Measurements from ENCODE around the gene ZNF546.
A peak's percentile ranks its signal among the peaks of the same experiment; 100 is the strongest.
"Not testable (repeated sequence)": the region's sequence is repeated elsewhere in the genome, so short reads cannot be mapped to it uniquely, and the experiment has no call there.

ZNF546 gene

DNA sequence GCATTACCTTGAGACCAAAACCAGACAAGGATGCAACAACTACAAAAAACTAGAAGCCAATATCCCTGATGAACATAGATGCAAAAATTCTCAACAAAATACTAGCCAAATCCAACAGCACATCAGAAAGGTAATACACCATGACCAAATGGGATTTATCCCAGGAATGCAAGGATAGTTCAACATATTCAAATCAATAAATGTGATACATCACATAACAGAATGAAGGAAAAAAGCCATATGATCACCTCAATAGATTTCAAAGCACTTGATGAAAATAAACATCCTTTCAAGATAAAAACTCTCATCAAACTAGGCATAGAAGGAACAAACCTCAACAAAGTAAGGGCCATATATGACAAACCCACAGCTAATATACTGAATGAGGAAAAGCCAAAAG is 10.2 kb upstream of the ZNF546 start:
- DNase-seq (ENCODE audit: low spot score), result no peak

DNA sequence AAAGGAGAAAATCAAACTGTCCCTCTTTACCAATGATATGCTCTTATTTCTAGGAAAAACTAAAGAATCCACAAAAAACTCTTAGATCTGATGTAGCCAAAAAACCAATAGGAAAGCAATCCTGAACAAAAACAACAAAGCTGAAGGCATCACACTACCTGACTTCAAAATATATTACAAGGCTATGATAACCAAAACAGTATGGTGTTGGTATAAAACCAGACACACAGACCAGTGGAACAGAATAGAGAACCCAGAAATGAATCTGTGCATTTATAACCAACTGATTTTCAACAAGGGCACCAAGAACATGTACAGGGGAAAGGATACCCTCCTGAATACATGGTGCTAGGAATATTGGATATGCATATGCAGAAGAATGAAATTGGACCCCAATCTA is 9.7 kb upstream of the ZNF546 start:
- DNase-seq (ENCODE audit: low spot score), result no peak

DNA sequence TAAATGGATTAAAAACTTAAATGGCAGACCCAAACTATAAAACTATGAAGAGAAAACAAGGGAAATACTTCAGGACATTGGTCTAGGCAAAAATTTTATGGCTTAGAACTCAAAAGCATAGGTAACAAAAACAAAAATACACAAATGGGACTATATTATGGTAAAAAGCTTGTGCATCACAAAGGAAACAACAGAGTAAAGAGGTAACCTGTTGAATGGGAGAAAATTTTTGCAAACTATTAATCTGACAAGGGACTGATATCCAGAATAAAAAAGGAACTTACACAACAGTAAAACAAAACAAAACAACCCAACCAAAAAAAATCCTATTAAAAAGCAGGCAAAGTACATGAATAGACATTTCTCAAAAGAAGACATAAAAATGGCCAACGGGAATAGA is 9.3 kb upstream of the ZNF546 start:
- no peak for DNase-seq (ENCODE audit: low spot score)

DNA sequence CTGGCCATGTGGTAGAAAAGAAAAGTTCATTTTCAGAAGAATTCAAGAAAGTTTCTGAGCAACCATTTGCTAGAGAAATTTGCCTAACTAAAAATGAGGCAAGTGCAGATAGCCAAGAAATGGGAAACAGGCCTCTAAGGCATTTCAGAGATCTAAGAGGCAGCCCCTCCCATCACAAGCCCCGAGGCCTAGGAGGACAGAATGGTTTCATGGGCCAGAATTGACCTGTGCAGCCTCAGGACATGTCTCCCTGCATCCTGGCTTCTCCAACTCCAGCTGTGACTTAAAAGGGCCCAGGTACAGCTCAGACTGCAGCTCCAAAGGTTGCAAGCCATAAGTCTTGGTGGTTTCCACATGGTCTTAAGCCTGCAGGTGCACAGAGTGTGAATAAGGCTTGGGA is 3.3 kb upstream of the ZNF546 start:
- no peak for DNase-seq (ENCODE audit: low spot score)

- no peak for DNase-seq (ENCODE audit: low spot score)
Measured at GRCh38 chr19:39994361-39994760, 2.5 kb upstream of the ZNF546 start.

GRCh38 chr19:39995794-39996193 is 1.1 kb upstream of the ZNF546 start:
- no peak for DNase-seq (ENCODE audit: low spot score)

- DNase-seq (ENCODE audit: low spot score), result peak; percentile 66
Measured at GRCh38 chr19:39996218-39996810, 546 bp upstream of the ZNF546 start.

DNA sequence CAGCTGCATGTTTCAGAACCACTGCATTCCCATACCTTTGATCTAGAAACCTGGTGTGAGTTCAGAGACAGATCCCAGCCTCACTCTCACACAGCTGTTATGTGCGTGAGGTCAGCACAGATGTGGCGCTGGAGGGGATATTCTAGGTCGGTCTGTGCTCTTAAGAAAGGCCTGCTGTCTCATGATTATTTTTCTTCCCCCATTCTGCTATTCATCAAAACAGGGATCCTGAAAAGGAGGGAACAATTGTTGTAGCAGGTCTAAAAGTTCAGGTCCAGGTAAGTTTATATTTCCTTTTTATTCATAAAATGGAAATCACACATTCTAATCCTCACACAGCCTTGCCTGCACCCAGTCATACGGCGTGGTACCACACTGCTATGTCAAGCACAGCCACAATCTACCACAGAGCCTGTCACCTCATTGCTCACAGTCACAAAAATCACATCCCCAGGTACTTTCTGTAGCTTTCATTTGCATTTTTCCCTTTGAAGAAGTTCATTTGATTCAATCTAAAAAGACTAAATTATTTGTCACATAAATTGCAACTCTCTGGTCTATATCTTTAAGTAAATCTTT is 867 bp downstream of the ZNF546 start:
- DNase-seq (ENCODE audit: low spot score), result peak; percentile 16

DNA sequence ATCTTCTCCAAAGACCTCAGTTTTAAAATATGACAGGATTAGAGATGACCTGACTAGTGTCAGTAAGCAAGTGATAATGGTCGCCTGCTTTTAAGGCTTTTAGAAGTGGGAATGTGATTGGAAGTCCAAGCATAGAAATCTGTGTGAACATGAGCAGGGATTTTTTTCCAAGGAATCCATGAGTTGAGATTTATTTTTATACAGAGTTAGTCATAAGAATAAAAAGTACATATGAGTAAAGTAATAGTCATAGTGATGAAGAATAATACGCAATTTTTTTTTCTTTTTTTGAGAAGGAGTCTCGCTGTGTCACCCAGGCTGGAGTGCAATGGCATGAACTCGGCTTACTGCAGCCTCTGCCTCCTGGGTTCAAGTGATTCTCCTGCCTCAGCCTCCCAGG is 1.6 kb downstream of the ZNF546 start:
- DNase-seq (ENCODE audit: low spot score), result no peak

DNA sequence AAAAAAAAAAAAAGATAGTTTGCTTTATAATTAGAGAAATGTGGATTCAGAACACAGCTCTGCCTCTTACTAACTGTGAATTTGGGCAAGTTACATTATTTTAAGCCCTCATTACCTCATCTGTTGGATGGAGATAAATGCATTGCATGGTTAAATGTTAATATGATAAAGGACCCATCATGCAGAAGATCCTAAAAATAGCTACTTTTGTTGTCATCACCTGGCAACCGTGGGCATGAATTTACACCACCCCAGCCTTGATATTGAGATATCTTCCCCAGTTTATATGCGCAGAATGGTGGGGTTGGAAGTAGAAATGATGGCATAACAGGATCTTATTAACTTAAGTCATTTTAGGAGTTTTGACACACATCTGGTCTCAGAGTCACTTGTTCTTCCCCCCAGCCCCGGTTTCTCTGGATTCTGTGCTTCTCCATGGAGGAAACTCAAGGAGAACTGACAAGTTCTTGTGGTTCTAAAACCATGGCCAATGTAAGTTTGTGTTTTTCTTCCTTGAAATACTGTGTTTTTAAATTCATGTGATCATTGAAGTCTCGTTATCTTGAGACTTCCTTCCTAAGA is 8.9 kb downstream of the ZNF546 start:
- DNase-seq (ENCODE audit: low spot score), result no peak

DNA sequence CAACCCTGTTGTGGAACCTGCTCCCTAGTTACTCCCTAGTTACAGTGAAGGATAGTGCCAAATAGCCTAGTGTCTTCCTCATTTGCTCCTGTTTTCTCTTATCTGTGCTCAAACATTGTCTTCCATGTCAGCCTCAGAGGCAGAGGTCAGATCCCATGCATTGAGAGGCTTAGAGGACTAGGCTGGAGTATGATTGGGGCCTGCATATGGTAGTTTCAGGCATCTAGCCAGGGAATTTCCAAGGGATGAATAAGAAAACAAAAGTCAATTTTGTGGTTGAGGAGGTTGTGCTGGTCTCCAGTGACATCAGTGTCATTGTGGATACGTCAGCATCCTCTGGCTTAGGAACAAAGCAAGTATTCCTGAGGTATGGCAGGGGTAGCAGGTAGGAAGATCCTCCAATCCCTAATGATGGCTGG is 9.4 kb downstream of the ZNF546 start:
- no peak for DNase-seq (ENCODE audit: low spot score)

DNA sequence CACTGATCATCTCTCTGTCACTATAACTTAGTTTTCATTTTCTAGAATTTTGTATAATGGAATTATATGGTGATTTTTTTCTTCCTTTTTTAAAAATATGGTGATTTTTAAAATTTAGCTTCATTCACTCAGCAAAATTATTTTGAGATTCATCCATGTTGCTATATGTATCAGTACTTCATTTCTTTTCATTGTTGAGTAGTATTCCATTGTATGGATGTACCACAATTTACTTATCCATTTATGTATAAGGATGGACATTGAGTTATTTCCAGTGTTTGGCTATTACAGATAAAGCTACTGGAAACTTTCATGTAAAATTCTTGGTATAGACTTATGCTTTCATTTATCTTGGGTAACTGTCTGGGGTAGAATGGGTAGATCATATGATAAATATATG is 12.8 kb downstream of the ZNF546 start:
- DNase-seq (ENCODE audit: low spot score), result no peak

DNA sequence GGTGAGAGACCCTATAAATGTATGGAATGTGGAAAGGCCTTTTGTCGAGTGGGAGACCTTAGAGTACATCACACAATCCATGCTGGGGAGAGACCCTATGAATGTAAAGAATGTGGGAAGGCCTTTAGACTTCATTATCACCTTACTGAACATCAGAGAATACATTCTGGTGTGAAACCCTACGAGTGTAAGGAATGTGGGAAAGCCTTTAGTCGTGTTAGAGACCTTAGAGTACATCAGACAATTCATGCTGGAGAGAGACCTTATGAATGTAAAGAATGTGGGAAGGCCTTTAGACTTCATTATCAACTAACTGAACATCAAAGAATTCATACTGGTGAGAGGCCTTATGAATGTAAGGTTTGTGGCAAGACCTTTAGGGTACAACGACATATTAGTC is 17.1 kb downstream of the ZNF546 start:
- DNase-seq (ENCODE audit: low spot score), result no peak

- no peak for DNase-seq (ENCODE audit: low spot score)
Measured at GRCh38 chr19:40023969-40024368, 27.1 kb downstream of the ZNF546 start.

GRCh38 chr19:40025938-40026596 is 29.2 kb downstream of the ZNF546 start:
- DNase-seq (ENCODE audit: low spot score), result no peak

- no peak for DNase-seq (ENCODE audit: low spot score)
Measured at GRCh38 chr19:40026597-40026970, 29.7 kb downstream of the ZNF546 start.

- DNase-seq (ENCODE audit: low spot score), result no peak
Measured at GRCh38 chr19:40033989-40034560, 37.2 kb downstream of the ZNF546 start.

DNA sequence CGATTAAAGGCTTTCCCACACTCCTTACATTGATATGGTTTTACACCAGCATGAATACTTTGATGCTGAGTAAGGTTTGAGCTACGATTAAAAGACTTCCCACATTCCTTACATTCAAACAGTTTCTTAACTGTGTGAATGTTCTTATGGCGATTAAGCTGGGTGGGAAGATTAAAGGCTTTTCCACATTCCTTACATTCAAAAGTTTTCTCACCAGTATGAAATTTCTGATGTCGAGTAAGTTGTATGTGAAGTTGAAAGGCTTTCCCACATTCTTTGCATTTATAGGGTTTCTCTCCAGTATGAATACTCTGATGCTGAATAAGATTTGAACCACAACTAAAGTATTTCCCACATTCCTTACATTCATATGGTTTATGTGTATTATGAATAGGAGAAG is 39.1 kb downstream of the ZNF546 start:
- no peak for DNase-seq (ENCODE audit: low spot score)

DNA sequence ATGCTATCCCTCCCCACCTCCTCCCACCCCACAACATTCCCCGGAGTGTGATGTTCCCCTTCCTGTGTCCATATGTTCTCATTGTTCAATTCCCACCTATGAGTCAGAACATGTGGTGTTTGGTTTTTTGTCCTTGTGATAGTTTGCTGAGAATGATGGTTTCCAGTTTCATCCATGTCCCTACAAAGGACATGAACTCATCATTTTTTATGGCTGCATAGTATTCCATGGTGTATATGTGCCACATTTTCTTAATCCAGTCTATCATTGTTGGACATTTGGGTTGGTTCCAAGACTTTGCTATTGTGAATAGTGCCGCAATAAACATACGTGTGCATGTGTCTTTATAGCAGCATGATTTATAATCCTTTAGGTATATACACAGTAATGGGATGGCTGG is 41.2 kb downstream of the ZNF546 start:
- DNase-seq (ENCODE audit: low spot score), result not testable (repeated sequence)

GRCh38 chr19:40041718-40042117 is 44.9 kb downstream of the ZNF546 start:
- not testable (repeated sequence) for DNase-seq (ENCODE audit: low spot score)

DNA sequence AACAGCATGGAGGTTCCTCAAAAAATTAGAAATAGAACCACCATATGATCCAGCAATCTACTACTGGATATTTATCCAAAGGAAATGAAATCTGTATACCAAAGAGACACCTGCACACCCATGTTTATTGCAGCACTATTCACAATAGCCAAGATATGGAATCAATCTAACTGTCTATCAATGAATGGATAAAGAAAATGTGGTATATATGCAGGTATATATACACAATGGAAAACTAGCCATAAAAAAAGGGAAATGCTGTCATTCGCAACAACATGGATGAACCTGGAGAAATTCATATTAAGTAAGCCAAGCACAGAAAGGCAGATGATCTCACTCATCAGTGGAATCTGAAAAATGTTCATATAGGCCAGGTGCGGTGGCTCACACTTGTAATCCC is 56.6 kb downstream of the ZNF546 start:
- no peak for DNase-seq (ENCODE audit: low spot score)

- DNase-seq (ENCODE audit: low spot score), result peak; percentile 20
Measured at GRCh38 chr19:40054632-40055031, 57.8 kb downstream of the ZNF546 start.

DNA sequence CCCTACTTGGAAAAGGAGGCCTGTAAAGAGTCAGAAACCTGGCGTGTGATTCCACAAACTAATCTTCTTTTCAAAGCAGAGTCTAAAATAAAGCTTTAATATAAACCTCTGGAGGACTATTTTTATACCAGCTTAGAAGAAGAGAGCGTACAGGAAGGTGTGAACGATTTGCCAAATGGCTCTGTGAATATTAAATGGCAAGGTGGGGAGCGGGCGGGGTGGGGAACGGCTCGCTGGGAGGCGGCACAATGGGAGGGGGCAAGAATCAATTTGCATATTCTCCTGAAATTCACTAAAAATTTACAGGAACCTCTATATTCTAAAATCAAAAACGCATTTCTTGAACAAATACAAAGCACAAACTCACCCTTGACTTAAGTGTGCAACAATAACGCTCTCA is 58.2 kb downstream of the ZNF546 start:
- DNase-seq (ENCODE audit: low spot score), result peak; percentile 53
